NCI-H187 treated with DMSO at 0.1 percent for 48 hours (cell line): Measurements from ENCODE around the gene HPS4.
"Not testable (repeated sequence)": the region's sequence is repeated elsewhere in the genome, so short reads cannot be mapped to it uniquely, and the experiment has no call there.

Experiments used
- DNase-seq: peaks from one replicate; lab custom pipeline; 2025; lab: John Stamatoyannopoulos, UW

HPS4 gene

GRCh38 chr22:26442086-26442756 lies 41.4 kb downstream of the HPS4 start:
- DNase-seq = no peak

- no peak for DNase-seq
These were observed 44.0 kb downstream of the HPS4 start for GRCh38 chr22:26439559-26439958.

- not testable (repeated sequence) for DNase-seq
These were observed 44.8 kb downstream of the HPS4 start for GRCh38 chr22:26438776-26439175.

GRCh38 chr22:26437694-26438392 lies 45.7 kb downstream of the HPS4 start:
- no peak for DNase-seq

- DNase-seq = no peak
These were observed 46.6 kb downstream of the HPS4 start for GRCh38 chr22:26436903-26437515.

GRCh38 chr22:26435327-26436093 lies 48.1 kb downstream of the HPS4 start:
- DNase-seq = no peak

- DNase-seq = no peak
These were observed 49.8 kb downstream of the HPS4 start for GRCh38 chr22:26433805-26434204.

GRCh38 chr22:26432619-26433311 lies 50.8 kb downstream of the HPS4 start:
- DNase-seq = no peak

GRCh38 chr22:26431261-26431995 lies 52.2 kb downstream of the HPS4 start:
- DNase-seq = no peak

- no peak for DNase-seq
These were observed 53.0 kb downstream of the HPS4 start for GRCh38 chr22:26430600-26430999.

GRCh38 chr22:26429458-26430286 lies 53.9 kb downstream of the HPS4 start:
- no peak for DNase-seq

- no peak for DNase-seq
These were observed 54.8 kb downstream of the HPS4 start, which contains the start of gene ASPHD2 for GRCh38 chr22:26428515-26429457. TSS of gene ASPHD2 (plus strand) at chr22:26429260. CDS start at chr22:26433616, 4,356 bp downstream.

- DNase-seq = no peak
These were observed 56.7 kb downstream of the HPS4 start for GRCh38 chr22:26426924-26427323.

- DNase-seq = no peak
These were observed 65.0 kb downstream of the HPS4 start for GRCh38 chr22:26418620-26419019.

GRCh38 chr22:26417406-26417805 lies 66.2 kb downstream of the HPS4 start:
- DNase-seq = no peak

GRCh38 chr22:26416670-26417276 lies 66.8 kb downstream of the HPS4 start:
- DNase-seq = no peak

GRCh38 chr22:26416256-26416655 lies 67.3 kb downstream of the HPS4 start:
- no peak for DNase-seq

GRCh38 chr22:26414347-26414746 lies 69.2 kb downstream of the HPS4 start:
- DNase-seq = no peak

- no peak for DNase-seq
These were observed 73.2 kb downstream of the HPS4 start for GRCh38 chr22:26410386-26410785.
